IPS-18a (cell line): Measurements from ENCODE around the gene STRA6.
A peak's percentile ranks its signal among the peaks of the same experiment; 100 is the strongest.

Experiments used
- H3K27ac ChIP-seq: one replicate; pipeline ENCODE4 v1.5.1; 2013; ENCODE audit warnings: low read length
- H3K27me3 ChIP-seq: one replicate; pipeline ENCODE4 v1.6.1; 2013; ENCODE audit warnings: mild to moderate bottlenecking, low read length; ENCODE audit not compliant: control insufficient read depth, insufficient read depth
- H3K36me3 ChIP-seq: one replicate; pipeline ENCODE4 v1.6.1; 2013; ENCODE audit warnings: low read depth, low read length; ENCODE audit not compliant: control insufficient read depth
- H3K4me1 ChIP-seq: one replicate; pipeline ENCODE4 v1.6.1; 2013; ENCODE audit warnings: low read depth, low read length; ENCODE audit not compliant: control insufficient read depth
- H3K4me3 ChIP-seq: one replicate; pipeline ENCODE4 v1.5.1; 2013; ENCODE audit warnings: low read length
- H3K9ac ChIP-seq: one replicate; pipeline ENCODE4 v1.6.1; 2013; ENCODE audit warnings: mild to moderate bottlenecking, low read length, moderate library complexity
- H3K9me3 ChIP-seq: one replicate; pipeline ENCODE4 v1.6.1; 2013; ENCODE audit warnings: low read depth, low read length; ENCODE audit not compliant: control insufficient read depth

The STRA6 gene

GRCh38 chr15:74130849-74131627 lies 71.5 kb downstream of the STRA6 start:
- Histone ChIP-seq H3K36me3 (no peaks in the 10 kb centered on the region), H3K4me3 (peak overlapping the region; percentile 54), H3K27ac (no peak overlapping the region), H3K4me1 (peaks cover 53% of the 10 kb centered on the region), H3K27me3 (peaks cover 100% of the 10 kb centered on the region), H3K9me3 (peaks cover 5% of the 10 kb centered on the region), H3K9ac (no peak overlapping the region)

DNA sequence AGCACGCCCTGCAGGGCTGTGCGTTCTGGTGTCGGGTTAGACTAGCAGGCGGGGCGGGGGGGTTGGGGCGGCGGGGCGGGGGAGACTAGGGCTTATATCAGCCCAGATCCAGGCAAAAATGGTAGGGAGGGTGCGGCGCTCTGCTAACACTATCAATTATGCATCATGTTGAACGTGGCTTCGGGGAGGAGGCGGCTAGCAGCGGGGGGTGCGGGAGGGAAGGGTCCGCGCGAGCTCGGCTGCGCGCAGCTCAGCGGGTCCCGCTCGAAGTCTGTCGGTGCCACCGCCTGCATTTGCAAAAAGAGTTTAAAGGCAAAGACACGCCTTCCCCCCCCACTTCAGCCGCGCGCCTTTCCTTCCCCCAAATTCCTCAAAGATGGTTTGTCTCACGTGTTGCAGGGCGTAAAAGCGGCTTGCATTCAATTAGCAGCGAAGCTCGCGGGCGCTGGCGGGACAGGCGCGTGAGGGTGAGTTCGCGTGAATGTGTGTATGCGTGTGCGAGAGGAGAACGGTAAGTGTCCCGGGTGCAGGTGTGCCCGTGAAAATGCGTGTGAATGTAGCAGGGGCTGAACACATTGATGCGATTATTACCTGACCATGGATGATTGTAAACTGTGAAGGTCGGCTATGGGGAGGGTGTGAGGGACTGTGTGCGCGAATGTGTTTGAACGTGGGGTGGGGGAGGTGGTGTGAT lies 72.3 kb downstream of the STRA6 start, which contains the start of gene ISLR2:
Gene ISLR2 (plus strand): TSS at position 432 of the 694 bp plus-strand sequence. CDS start 2,169 bp downstream, outside the sequence.
- Histone ChIP-seq H3K4me3 (peak within 1 kb of the TSS; percentile 54), H3K4me1 (peaks cover 48% of the 10 kb centered on the region), H3K9ac (no peak within 1 kb of the TSS), H3K27me3 (peaks cover 100% of the 10 kb centered on the region), H3K9me3 (peaks cover 5% of the 10 kb centered on the region), H3K27ac (no peak within 1 kb of the TSS), H3K36me3 (no peaks in the 10 kb centered on the region)

- no peak overlapping the region for H3K27ac ChIP-seq
- H3K9me3 ChIP-seq = peaks cover 5% of the 10 kb centered on the region
- H3K4me1 ChIP-seq = peaks cover 43% of the 10 kb centered on the region
- H3K36me3 ChIP-seq = no peaks in the 10 kb centered on the region
- peak overlapping the region; percentile 53 for H3K4me3 ChIP-seq
- H3K27me3 ChIP-seq = peaks cover 98% of the 10 kb centered on the region
- no peak overlapping the region for H3K9ac ChIP-seq
Observed at GRCh38 chr15:74129586-74130154, 72.9 kb downstream of the STRA6 start.
